WI38 (cell line): ENCODE measurements around the gene STON2.

Source experiments
- H3K4me3 ChIP-seq: 2 replicates; pipeline ENCODE4 v1.5.1; 2011; ENCODE audit warnings: low read depth, mild to moderate bottlenecking, control low read depth, low read length
- TF ChIP-seq, protein P1 (sequence below): IDR thresholded peaks from 2 replicates; pipeline ENCODE4 v1.5.1; 2012; ENCODE audit warnings: low read depth, mild to moderate bottlenecking, control low read depth, low read length

The STON2 gene

DNA sequence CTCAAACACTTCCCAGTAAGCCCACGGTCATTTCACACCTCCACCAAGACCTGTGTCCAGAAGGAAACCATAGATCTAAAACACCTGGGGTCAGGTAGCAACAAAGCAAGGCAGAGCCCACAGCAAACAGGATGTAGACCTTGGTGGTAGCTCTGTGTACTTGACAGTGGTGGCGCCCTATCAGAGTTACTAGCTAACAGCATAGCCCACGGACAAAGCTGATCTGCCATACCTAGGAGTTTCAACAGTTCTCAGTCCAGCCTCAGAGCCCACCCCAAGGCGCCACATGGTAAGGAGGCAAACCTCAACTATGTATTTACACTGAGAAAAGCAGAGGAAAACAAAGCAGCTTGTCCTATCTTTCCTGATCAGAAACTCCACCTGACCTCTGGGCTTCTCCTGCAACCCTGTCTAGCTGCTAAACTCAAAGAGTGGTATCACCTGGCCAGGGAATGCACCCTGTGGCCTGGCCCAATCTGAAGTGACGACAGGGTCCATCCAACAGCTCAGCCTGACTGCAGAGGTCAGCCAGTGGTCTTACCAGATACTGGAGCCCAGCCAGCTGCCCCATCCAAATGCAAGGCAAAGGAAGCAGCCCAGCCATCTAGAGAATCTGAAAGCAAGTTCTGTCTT lies 46.3 kb downstream of the STON2 start:
- TF ChIP-seq, protein P1, sequence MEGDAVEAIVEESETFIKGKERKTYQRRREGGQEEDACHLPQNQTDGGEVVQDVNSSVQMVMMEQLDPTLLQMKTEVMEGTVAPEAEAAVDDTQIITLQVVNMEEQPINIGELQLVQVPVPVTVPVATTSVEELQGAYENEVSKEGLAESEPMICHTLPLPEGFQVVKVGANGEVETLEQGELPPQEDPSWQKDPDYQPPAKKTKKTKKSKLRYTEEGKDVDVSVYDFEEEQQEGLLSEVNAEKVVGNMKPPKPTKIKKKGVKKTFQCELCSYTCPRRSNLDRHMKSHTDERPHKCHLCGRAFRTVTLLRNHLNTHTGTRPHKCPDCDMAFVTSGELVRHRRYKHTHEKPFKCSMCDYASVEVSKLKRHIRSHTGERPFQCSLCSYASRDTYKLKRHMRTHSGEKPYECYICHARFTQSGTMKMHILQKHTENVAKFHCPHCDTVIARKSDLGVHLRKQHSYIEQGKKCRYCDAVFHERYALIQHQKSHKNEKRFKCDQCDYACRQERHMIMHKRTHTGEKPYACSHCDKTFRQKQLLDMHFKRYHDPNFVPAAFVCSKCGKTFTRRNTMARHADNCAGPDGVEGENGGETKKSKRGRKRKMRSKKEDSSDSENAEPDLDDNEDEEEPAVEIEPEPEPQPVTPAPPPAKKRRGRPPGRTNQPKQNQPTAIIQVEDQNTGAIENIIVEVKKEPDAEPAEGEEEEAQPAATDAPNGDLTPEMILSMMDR: no peak
- H3K4me3 ChIP-seq: no peak overlapping the region

- TF ChIP-seq, protein P1: no peak
- no peak overlapping the region for H3K4me3 ChIP-seq
Measured at GRCh38 chr14:81352413-81352812, 47.7 kb downstream of the STON2 start.

DNA sequence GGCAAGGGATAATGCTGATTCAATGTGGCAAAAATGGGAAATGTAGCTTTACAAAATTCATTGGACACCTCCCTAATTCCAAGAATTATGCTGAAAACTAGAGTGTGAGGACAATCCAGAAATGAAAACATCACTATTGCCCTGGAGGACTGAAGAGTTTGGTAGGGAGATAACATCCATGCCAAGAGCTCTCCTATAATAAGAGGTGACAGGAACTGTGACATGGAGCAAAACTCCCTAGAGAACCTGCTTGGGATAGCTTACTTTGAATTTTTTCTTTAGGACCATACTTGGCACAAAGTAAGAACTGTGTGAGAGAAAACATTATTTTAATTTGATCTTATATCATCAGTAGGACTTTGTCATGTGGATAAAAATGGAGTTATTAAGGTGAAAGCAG lies 48.9 kb downstream of the STON2 start:
- TF ChIP-seq, protein P1: no peak
- H3K4me3 ChIP-seq: no peak overlapping the region

DNA sequence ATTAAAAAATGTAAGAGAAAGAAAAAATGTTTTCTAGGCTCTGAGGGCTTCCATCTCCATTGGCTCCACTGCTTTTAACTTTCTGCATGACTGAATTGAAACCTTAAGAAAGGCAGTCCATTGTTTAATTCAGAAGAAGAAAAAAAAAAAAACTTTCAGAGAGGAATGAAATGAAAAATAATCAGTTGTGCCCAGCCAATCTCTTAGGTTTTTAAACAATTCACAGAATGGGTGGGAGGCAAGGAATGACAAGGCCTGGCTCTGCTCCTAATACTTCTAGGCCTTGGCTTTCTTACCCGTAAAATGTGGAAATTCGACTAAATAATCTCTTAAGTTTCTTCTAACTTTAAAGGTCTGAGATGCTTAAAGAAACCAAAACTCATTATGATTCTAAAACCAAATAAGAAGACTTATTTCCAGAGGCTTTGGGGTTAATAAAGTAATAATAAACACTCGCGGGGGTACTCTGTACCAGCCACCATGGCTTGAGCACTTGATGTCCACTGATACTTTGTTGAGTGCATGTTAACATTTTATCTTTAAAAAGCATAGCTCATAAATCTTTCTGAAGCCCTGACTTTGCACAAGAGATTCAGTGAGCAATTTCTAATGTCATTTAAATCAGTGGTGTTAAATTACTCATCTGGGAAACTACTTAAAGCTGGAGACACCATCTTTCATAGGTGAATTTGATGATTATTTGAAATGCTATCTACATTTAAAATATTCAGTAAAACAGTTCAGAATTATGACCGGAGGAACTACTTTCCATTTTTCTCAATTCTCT lies 49.6 kb downstream of the STON2 start:
- TF ChIP-seq, protein P1: no peak
- no peak overlapping the region for H3K4me3 ChIP-seq

GRCh38 chr14:81348061-81348460 lies 52.1 kb downstream of the STON2 start:
- no peak overlapping the region for H3K4me3 ChIP-seq
- TF ChIP-seq, protein P1: no peak

- TF ChIP-seq, protein P1: no peak
- H3K4me3 ChIP-seq: no peak overlapping the region
Measured at GRCh38 chr14:81345781-81346180, 54.3 kb downstream of the STON2 start.

- TF ChIP-seq, protein P1: no peak
- H3K4me3 ChIP-seq: no peak overlapping the region
Measured at GRCh38 chr14:81344481-81345160, 55.5 kb downstream of the STON2 start.
